ENCODE data around the gene ARHGEF37.
A peak's percentile ranks its signal among the peaks of the same experiment; 100 is the strongest.
"Not testable (repeated sequence)": the region's sequence is repeated elsewhere in the genome, so short reads cannot be mapped to it uniquely, and the experiment has no call there.

ARHGEF37 gene

DNA sequence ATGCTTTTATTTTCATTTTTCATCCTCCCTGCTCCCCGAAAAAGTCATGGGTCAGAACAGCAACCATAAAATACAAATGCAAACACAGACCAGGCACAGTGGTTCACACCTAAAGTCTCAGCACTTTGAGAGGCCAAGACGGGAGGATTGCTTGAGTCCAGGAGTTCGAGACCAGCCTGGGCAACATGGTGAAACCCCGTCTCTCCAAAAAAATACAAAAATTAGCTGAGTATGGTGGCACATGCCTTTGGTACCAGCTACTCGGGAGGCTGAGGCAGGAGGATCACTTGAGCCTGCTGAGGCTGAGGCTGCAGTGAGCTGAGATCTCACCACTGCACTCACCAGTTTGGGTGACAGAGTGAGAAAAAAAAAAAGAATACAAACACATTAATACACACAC, 60.3 kb downstream of the ARHGEF37 start:
- no peaks in the 10 kb centered on the region for H3K36me3 ChIP-seq (ENCODE audit: control insufficient read depth in 5 of 5, insufficient read depth in 5 of 5, low read length in 5 of 5)
- H3K4me3 ChIP-seq (ENCODE audit: low read depth in 1 of 5, low read length in 5 of 5), result peak overlapping the region in 2 of 5 donors; percentile 32 to 54
- H3K9me3 ChIP-seq (ENCODE audit: control insufficient read depth in 5 of 5, low read length in 5 of 5), result no peaks in the 10 kb centered on the region
- H3K27me3 ChIP-seq (ENCODE audit: control insufficient read depth in 5 of 5, insufficient read depth in 4 of 5, low read length in 5 of 5), result no peaks in the 10 kb centered on the region
- peaks cover 7 to 37% (median 29%) of the 10 kb centered on the region in 5 donors for H3K4me1 ChIP-seq (ENCODE audit: control insufficient read depth in 5 of 5, insufficient read depth in 5 of 5, low read length in 5 of 5)
- no peak overlapping the region for H3K9ac ChIP-seq (ENCODE audit: low read length in 5 of 5)
- H3K27ac ChIP-seq (ENCODE audit: low read depth, low read length), result no peak overlapping the region

DNA sequence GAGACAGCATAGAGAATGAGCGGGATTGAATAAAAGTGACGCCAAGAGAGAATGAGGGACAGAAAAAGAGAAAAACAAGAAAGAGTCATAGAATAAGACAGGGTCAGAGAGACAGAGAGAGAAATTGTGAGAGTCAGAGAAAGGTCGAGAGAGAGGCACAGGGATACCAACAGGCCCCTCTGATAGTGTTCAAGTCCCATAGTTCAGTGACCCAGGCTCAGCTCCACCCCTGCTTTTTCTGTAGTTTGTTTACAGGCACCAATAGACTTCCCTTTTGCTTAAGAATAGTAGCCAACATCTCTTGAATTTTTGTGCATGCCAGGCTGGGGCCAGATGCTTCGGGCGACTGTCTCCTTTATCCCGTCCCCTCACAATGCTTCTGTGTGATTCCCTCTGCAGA, 62.5 kb downstream of the ARHGEF37 start:
- Histone ChIP-seq H3K9ac (ENCODE audit: low read length in 5 of 5) (no peak overlapping the region), H3K4me1 (ENCODE audit: control insufficient read depth in 5 of 5, insufficient read depth in 5 of 5, low read length in 5 of 5) (peaks cover 7 to 36% (median 29%) of the 10 kb centered on the region in 5 donors), H3K27me3 (ENCODE audit: control insufficient read depth in 5 of 5, insufficient read depth in 4 of 5, low read length in 5 of 5) (no peaks in the 10 kb centered on the region), H3K9me3 (ENCODE audit: control insufficient read depth in 5 of 5, low read length in 5 of 5) (no peaks in the 10 kb centered on the region), H3K4me3 (ENCODE audit: low read depth in 1 of 5, low read length in 5 of 5) (no peak overlapping the region), H3K36me3 (ENCODE audit: control insufficient read depth in 5 of 5, insufficient read depth in 5 of 5, low read length in 5 of 5) (no peaks in the 10 kb centered on the region), H3K27ac (ENCODE audit: low read depth, low read length) (no peak overlapping the region)

DNA sequence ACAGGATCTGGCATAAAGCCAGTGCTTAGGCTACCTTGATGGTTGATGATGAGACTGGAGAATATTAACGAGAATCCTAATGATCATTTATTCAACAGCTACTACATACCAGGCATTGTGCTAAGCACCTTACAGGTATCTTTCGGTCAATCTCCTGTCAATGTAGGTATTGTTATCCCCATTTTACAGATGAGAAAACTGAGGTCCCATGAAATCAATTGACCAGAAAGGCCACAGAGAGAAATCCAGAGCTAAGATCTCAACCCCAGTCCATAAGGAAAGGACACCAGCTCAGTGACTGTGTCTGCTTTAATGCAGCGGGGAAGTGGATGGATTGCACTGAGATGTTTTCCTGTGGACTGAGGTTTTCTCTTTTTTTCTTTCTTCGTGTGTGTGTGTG, 63.3 kb downstream of the ARHGEF37 start:
- Histone ChIP-seq H3K27me3 (ENCODE audit: control insufficient read depth in 5 of 5, insufficient read depth in 4 of 5, low read length in 5 of 5) (no peaks in the 10 kb centered on the region), H3K4me1 (ENCODE audit: control insufficient read depth in 5 of 5, insufficient read depth in 5 of 5, low read length in 5 of 5) (peaks cover 4 to 27% (median 21%) of the 10 kb centered on the region in 5 donors), H3K9me3 (ENCODE audit: control insufficient read depth in 5 of 5, low read length in 5 of 5) (no peaks in the 10 kb centered on the region), H3K9ac (ENCODE audit: low read length in 5 of 5) (no peak overlapping the region), H3K36me3 (ENCODE audit: control insufficient read depth in 5 of 5, insufficient read depth in 5 of 5, low read length in 5 of 5) (no peaks in the 10 kb centered on the region), H3K4me3 (ENCODE audit: low read depth in 1 of 5, low read length in 5 of 5) (no peak overlapping the region), H3K27ac (ENCODE audit: low read depth, low read length) (no peak overlapping the region)

DNA sequence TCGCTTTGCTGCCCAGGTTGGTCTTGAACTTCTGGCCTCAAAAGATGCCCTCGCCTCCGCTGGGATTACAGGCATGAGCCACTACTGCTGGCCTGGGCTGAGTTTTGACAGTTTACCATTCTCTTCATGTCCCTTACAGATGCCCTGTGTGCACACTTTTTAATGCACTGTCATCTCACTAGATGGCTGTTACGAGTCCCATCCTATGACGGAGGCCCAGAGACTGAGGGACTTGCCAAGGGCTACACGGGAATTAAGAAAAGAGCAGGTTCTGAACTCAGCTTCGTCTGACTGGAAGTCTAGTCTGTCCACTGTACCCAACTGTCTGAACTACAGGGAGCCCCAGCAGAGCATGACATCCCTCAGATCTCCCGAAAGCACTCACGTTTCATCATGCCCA, 63.9 kb downstream of the ARHGEF37 start:
- Histone ChIP-seq H3K9ac (ENCODE audit: low read length in 5 of 5) (no peak overlapping the region), H3K36me3 (ENCODE audit: control insufficient read depth in 5 of 5, insufficient read depth in 5 of 5, low read length in 5 of 5) (no peaks in the 10 kb centered on the region), H3K27ac (ENCODE audit: low read depth, low read length) (no peak overlapping the region), H3K27me3 (ENCODE audit: control insufficient read depth in 5 of 5, insufficient read depth in 4 of 5, low read length in 5 of 5) (no peaks in the 10 kb centered on the region), H3K4me1 (ENCODE audit: control insufficient read depth in 5 of 5, insufficient read depth in 5 of 5, low read length in 5 of 5) (peaks cover 3 to 21% (median 15%) of the 10 kb centered on the region in 5 donors), H3K9me3 (ENCODE audit: control insufficient read depth in 5 of 5, low read length in 5 of 5) (no peaks in the 10 kb centered on the region), H3K4me3 (ENCODE audit: low read depth in 1 of 5, low read length in 5 of 5) (no peak overlapping the region)

DNA sequence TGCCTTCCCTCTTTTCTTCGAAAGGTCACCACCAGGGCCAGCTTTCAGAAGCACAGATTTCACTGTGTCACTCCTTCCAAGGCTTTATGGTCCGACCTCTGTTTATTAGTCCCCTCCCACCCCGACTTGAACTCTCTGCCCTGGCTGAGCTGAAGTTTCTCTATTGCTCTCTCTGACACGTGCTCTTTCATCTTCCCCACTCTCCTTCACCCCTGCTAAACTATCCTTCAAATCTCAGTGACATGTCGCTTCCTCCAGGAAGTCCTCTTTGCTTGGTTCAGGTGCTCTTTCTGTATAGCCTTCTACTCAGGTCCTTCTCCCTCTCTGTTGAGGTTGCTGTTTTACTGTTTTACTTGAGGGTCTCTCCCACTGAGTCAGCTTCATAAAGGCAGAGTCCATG, 64.4 kb downstream of the ARHGEF37 start:
- Histone ChIP-seq H3K4me1 (ENCODE audit: control insufficient read depth in 5 of 5, insufficient read depth in 5 of 5, low read length in 5 of 5) (peaks cover 0 to 16% (median 10%) of the 10 kb centered on the region in 5 donors), H3K9ac (ENCODE audit: low read length in 5 of 5) (no peak overlapping the region), H3K27ac (ENCODE audit: low read depth, low read length) (no peak overlapping the region), H3K27me3 (ENCODE audit: control insufficient read depth in 5 of 5, insufficient read depth in 4 of 5, low read length in 5 of 5) (no peaks in the 10 kb centered on the region), H3K36me3 (ENCODE audit: control insufficient read depth in 5 of 5, insufficient read depth in 5 of 5, low read length in 5 of 5) (no peaks in the 10 kb centered on the region), H3K9me3 (ENCODE audit: control insufficient read depth in 5 of 5, low read length in 5 of 5) (no peaks in the 10 kb centered on the region), H3K4me3 (ENCODE audit: low read depth in 1 of 5, low read length in 5 of 5) (no peak overlapping the region)

DNA sequence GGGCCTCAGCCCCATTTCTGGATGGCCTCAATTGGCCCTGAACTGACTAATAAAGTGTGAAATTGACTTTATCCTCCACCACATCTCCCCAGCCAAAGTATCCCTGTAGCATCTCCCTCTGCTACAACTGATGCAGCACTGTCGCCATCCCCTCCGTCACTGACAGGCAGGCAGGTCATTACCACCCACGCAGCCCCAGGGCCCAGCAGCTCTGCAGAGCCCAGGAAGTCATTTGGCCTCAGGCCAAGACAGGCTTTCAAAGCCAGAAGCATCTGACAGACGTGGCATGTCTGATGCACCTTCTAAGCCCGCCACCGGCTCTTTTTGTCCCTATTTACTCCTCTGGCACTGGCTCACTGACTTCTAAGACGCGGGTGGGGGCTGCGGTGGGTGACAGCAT, 65.3 kb downstream of the ARHGEF37 start:
- H3K4me1 ChIP-seq (ENCODE audit: control insufficient read depth in 5 of 5, insufficient read depth in 5 of 5, low read length in 5 of 5), result peaks cover 0 to 11% (median 4%) of the 10 kb centered on the region in 5 donors
- H3K36me3 ChIP-seq (ENCODE audit: control insufficient read depth in 5 of 5, insufficient read depth in 5 of 5, low read length in 5 of 5), result no peaks in the 10 kb centered on the region
- H3K4me3 ChIP-seq (ENCODE audit: low read depth in 1 of 5, low read length in 5 of 5), result no peak overlapping the region
- H3K27me3 ChIP-seq (ENCODE audit: control insufficient read depth in 5 of 5, insufficient read depth in 4 of 5, low read length in 5 of 5), result no peaks in the 10 kb centered on the region
- no peak overlapping the region for H3K9ac ChIP-seq (ENCODE audit: low read length in 5 of 5)
- H3K9me3 ChIP-seq (ENCODE audit: control insufficient read depth in 5 of 5, low read length in 5 of 5), result no peaks in the 10 kb centered on the region
- H3K27ac ChIP-seq (ENCODE audit: low read depth, low read length), result no peak overlapping the region

DNA sequence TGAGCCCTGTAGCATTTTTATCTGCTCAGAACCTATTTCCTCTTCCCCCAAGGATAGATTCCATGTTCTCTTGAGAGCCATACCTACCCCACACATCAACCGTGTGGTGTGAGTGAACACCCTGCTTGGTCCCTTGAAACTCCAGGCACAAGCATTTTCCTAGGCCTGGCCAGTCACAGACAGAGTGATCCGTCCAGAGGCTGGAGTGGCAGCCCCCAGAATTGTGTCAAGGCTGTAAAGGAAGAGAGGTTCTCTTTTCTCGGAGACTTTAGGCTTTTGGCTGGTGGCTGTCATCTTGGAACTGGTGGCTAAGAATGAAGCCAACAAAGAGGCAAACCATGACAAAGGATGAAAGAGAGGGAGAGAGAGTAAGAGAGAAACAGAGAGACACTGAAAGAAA, 66.0 kb downstream of the ARHGEF37 start:
- no peaks in the 10 kb centered on the region for H3K27me3 ChIP-seq (ENCODE audit: control insufficient read depth in 5 of 5, insufficient read depth in 4 of 5, low read length in 5 of 5)
- H3K36me3 ChIP-seq (ENCODE audit: control insufficient read depth in 5 of 5, insufficient read depth in 5 of 5, low read length in 5 of 5), result no peaks in the 10 kb centered on the region
- peaks cover 0 to 6% (median 0%) of the 10 kb centered on the region in 5 donors for H3K4me1 ChIP-seq (ENCODE audit: control insufficient read depth in 5 of 5, insufficient read depth in 5 of 5, low read length in 5 of 5)
- H3K4me3 ChIP-seq (ENCODE audit: low read depth in 1 of 5, low read length in 5 of 5), result no peak overlapping the region
- H3K9me3 ChIP-seq (ENCODE audit: control insufficient read depth in 5 of 5, low read length in 5 of 5), result no peaks in the 10 kb centered on the region
- no peak overlapping the region for H3K9ac ChIP-seq (ENCODE audit: low read length in 5 of 5)
- H3K27ac ChIP-seq (ENCODE audit: low read depth, low read length), result no peak overlapping the region

DNA sequence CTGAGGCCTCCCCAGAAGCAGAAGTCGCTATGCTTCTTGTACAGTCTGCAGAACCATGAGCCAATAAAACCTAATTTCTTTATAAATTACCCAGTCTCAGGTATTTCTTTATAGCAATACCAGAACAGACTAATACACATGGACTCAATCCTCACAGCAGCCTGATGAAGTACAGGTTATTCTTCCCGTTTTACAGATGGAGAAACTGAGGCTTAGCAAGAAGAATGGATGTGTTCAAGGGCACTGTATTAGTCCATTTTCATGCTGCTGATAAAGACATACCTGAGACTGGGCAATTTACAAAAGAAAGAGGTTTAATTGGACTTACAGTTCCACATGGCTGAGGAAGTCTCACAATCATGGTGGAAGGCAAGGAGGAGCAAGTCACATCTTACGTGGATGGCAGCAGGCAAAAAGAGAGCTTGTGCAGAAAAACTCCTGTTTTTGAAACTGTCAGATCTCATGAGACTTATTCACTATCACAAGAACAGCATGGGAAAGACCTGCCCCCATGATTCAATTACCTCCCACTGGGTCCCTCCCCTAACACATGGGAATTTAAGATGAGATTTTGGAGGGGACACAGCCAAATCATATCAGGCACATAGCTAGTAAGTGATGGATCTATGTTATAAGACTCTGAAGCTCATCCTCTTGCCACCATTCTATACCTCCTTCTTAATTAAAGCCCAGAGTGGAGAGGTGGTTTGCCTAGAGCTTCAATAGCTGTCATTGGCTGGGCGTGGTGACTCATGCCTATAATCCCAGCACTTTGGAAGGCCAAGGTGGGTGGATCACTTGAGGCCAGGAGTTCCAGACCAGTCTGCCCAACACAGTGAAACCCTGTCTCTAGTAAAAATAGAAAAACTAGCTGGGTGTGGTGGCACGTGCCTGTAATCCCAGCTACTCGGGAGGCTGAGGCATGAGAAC, 67.4 kb downstream of the ARHGEF37 start:
- not testable (repeated sequence) for H3K4me3 ChIP-seq (ENCODE audit: low read depth in 1 of 5, low read length in 5 of 5); H3K4me1 ChIP-seq (ENCODE audit: control insufficient read depth in 5 of 5, insufficient read depth in 5 of 5, low read length in 5 of 5); H3K27me3 ChIP-seq (ENCODE audit: control insufficient read depth in 5 of 5, insufficient read depth in 4 of 5, low read length in 5 of 5); H3K9ac ChIP-seq (ENCODE audit: low read length in 5 of 5); H3K27ac ChIP-seq (ENCODE audit: low read depth, low read length); H3K9me3 ChIP-seq (ENCODE audit: control insufficient read depth in 5 of 5, low read length in 5 of 5); H3K36me3 ChIP-seq (ENCODE audit: control insufficient read depth in 5 of 5, insufficient read depth in 5 of 5, low read length in 5 of 5)

DNA sequence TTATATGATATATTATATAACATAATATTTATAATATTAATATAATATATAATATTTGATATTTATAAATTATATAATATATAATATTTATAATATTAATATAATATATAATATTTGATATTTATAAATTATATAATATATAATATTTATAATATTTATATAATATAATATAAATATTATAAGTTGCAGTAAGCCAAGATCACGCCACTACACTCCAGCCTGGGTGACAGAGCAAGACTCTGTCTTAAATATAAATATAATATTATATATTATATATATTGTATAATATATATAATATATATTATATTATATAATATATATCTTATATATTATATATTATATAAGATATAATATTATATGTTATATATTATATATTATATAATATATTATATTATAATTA, 68.4 kb downstream of the ARHGEF37 start:
- not testable (repeated sequence) for H3K4me1 ChIP-seq (ENCODE audit: control insufficient read depth in 5 of 5, insufficient read depth in 5 of 5, low read length in 5 of 5); H3K9me3 ChIP-seq (ENCODE audit: control insufficient read depth in 5 of 5, low read length in 5 of 5); H3K27me3 ChIP-seq (ENCODE audit: control insufficient read depth in 5 of 5, insufficient read depth in 4 of 5, low read length in 5 of 5); H3K27ac ChIP-seq (ENCODE audit: low read depth, low read length); H3K4me3 ChIP-seq (ENCODE audit: low read depth in 1 of 5, low read length in 5 of 5); H3K9ac ChIP-seq (ENCODE audit: low read length in 5 of 5); H3K36me3 ChIP-seq (ENCODE audit: control insufficient read depth in 5 of 5, insufficient read depth in 5 of 5, low read length in 5 of 5)

DNA sequence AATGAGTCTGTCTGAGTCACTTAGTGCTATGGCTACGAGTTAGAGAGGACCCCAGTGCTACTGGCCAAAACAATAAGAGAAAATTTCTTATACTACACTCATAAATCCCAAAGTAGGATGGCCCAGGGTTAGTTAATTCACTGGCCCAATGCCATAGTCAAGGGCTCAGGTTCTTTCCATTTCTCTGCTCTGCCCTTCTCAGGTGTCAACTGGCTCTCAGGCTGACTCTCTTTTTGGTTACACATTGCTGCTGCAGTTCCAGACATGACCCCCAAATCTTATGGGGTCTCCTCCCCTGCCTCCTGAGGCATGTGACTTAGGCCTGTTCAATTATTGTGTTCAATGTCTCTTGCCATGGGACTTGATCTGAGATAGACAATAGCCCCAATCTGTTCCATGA, 70.4 kb downstream of the ARHGEF37 start:
- no peaks in the 10 kb centered on the region for H3K36me3 ChIP-seq (ENCODE audit: control insufficient read depth in 5 of 5, insufficient read depth in 5 of 5, low read length in 5 of 5)
- peaks cover 0 to 5% (median 2%) of the 10 kb centered on the region in 5 donors for H3K4me1 ChIP-seq (ENCODE audit: control insufficient read depth in 5 of 5, insufficient read depth in 5 of 5, low read length in 5 of 5)
- no peaks in the 10 kb centered on the region for H3K27me3 ChIP-seq (ENCODE audit: control insufficient read depth in 5 of 5, insufficient read depth in 4 of 5, low read length in 5 of 5)
- H3K4me3 ChIP-seq (ENCODE audit: low read depth in 1 of 5, low read length in 5 of 5), result no peak overlapping the region
- H3K9me3 ChIP-seq (ENCODE audit: control insufficient read depth in 5 of 5, low read length in 5 of 5), result peaks cover 0 to 3% (median 1%) of the 10 kb centered on the region in 5 donors
- H3K27ac ChIP-seq (ENCODE audit: low read depth, low read length), result no peak overlapping the region
- H3K9ac ChIP-seq (ENCODE audit: low read length in 5 of 5), result no peak overlapping the region
